HG02571 (cell line): ENCODE data around the gene KHDC1.
"Not testable (repeated sequence)": the region's sequence is repeated elsewhere in the genome, so short reads cannot be mapped to it uniquely, and the experiment has no call there.

Experiments
- ATAC-seq: cut with Tn5 transposase; IDR thresholded peaks from one replicate; pipeline ENCODE4 v1.9.1; 2021; ENCODE audit warnings: mild to moderate bottlenecking, moderate library complexity; ENCODE audit not compliant: unreplicated experiment

The KHDC1 gene

GRCh38 chr6:73262671-73263569 is at the start of gene KHDC1:
KHDC1 (minus strand) TSS chr6:73263196; CDS start chr6:73242517, 20,679 bp downstream.
- ATAC-seq = peak; percentile 90

GRCh38 chr6:73310503-73310845 is 47.5 kb upstream of the KHDC1 start:
- ATAC-seq = not testable (repeated sequence)

GRCh38 chr6:73309785-73310502 is 46.9 kb upstream of the KHDC1 start:
- peak; percentile 99 for ATAC-seq

GRCh38 chr6:73309535-73309784 is 46.5 kb upstream of the KHDC1 start:
- peak; percentile 39 for ATAC-seq

GRCh38 chr6:73308712-73309534 is 45.9 kb upstream of the KHDC1 start:
- no peak for ATAC-seq

GRCh38 chr6:73303773-73304172 is 40.8 kb upstream of the KHDC1 start:
- not testable (repeated sequence) for ATAC-seq

GRCh38 chr6:73302339-73302738 is 39.3 kb upstream of the KHDC1 start:
- ATAC-seq = no peak

- no peak for ATAC-seq
Measured at GRCh38 chr6:73299151-73299971, 36.4 kb upstream of the KHDC1 start.

- ATAC-seq = no peak
Measured at GRCh38 chr6:73293331-73293730, 30.3 kb upstream of the KHDC1 start.

GRCh38 chr6:73290435-73290834 is 27.4 kb upstream of the KHDC1 start:
- no peak for ATAC-seq

GRCh38 chr6:73286752-73287151 is 23.8 kb upstream of the KHDC1 start:
- ATAC-seq = no peak

- ATAC-seq = no peak
Measured at GRCh38 chr6:73285674-73286283, 22.8 kb upstream of the KHDC1 start.

GRCh38 chr6:73282871-73283270 is 19.9 kb upstream of the KHDC1 start:
- ATAC-seq = no peak

GRCh38 chr6:73281684-73282083 is 18.7 kb upstream of the KHDC1 start:
- not testable (repeated sequence) for ATAC-seq

GRCh38 chr6:73269296-73269695 is 6.3 kb upstream of the KHDC1 start:
- not testable (repeated sequence) for ATAC-seq

GRCh38 chr6:73268896-73269295 is 5.9 kb upstream of the KHDC1 start:
- not testable (repeated sequence) for ATAC-seq

- ATAC-seq = no peak
Measured at GRCh38 chr6:73264446-73264845, 1.4 kb upstream of the KHDC1 start.

GRCh38 chr6:73263570-73263909 is 544 bp upstream of the KHDC1 start:
- peak; percentile 4 for ATAC-seq

GRCh38 chr6:73258721-73259120 is 4.3 kb downstream of the KHDC1 start:
- no peak for ATAC-seq

GRCh38 chr6:73254323-73254722 is 8.7 kb downstream of the KHDC1 start:
- ATAC-seq = not testable (repeated sequence)
